ENCODE data around the gene ECHS1. TPM values are rescaled to one million over a fixed set of nuclear protein-coding genes. Genes with fewer than 3 reads are reported as not detected.

The ECHS1 gene
- polyA plus RNA-seq, 1 of the 3 experiments (the other 2 are of a cell fraction), result 97.8 TPM

DNA sequence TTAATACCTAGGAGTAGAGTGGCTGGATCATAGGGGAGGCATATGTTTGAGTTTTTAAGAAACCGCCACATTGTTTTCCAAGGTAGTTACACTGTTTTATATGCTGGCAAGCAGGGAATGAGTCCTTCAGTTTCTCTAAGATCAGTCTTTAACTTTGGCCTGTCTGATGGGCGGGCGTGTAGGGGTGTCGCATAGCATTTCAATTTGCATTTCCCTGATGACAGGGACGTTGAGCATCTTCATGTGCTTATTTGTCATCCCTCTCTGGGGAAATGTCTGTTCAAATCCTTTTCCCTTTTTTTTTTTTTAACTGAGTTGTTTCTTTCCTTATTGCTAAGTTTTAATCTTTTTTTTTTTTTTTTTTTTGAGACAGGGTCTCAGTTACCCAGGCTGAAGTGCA lies 30.6 kb upstream of the ECHS1 start:
- TF ChIP-seq EP300 (IDR thresholded peaks at IDR 0.05; ENCODE audit: borderline replicate concordance in 1 of 2, low read depth in 1 of 2, low read length in 1 of 2), result no peak
- no peak for TF ChIP-seq CHD2 (IDR thresholded peaks at IDR 0.05; ENCODE audit: low read length, partially characterized antibody)
- TF ChIP-seq, protein P1, sequence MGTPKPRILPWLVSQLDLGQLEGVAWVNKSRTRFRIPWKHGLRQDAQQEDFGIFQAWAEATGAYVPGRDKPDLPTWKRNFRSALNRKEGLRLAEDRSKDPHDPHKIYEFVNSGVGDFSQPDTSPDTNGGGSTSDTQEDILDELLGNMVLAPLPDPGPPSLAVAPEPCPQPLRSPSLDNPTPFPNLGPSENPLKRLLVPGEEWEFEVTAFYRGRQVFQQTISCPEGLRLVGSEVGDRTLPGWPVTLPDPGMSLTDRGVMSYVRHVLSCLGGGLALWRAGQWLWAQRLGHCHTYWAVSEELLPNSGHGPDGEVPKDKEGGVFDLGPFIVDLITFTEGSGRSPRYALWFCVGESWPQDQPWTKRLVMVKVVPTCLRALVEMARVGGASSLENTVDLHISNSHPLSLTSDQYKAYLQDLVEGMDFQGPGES (IDR thresholded peaks at IDR 0.05; ENCODE audit: low read depth, low read length), result no peak
- no peak for TF ChIP-seq PBX3 (IDR thresholded peaks at IDR 0.05)
- TF ChIP-seq RXRA (IDR thresholded peaks at IDR 0.05; ENCODE audit: borderline replicate concordance, low read depth), result no peak
- TF ChIP-seq YY1 (IDR thresholded peaks at IDR 0.05; ENCODE audit: low read depth), result no peak
- WGBS (ENCODE audit: low lambda C conversion rate), result 91% methylated on average over 5 of the region's 5 CpGs
- ChIA-PET POLR2A (no interaction called here), CTCF (no interaction called here)
- no peak overlapping the region for H2AFZ ChIP-seq (ENCODE audit: low read depth)
- peaks cover 13% of the 10 kb centered on the region; the same call in 1 of the 2 replicates for H4K20me1 ChIP-seq (ENCODE audit: insufficient read depth)
- H3K79me2 ChIP-seq (ENCODE audit: insufficient read depth), result peaks cover 48% of the 10 kb centered on the region
- no peak overlapping the region for H3K4me3 ChIP-seq (ENCODE audit: low read depth in 2 of 2, low read length in 1 of 2)
- H3K9me2 ChIP-seq, result no peaks in the 10 kb centered on the region
- peaks cover 36 to 56% of the 10 kb centered on the region in 2 experiments for H3K36me3 ChIP-seq (replicated peaks in 1 of 2; ENCODE audit: control insufficient read depth in 1 of 2, insufficient read depth in 2 of 2, low read length in 1 of 2)
- peaks cover 18% of the 10 kb centered on the region for H3F3A ChIP-seq (replicated peaks; ENCODE audit: insufficient read depth)
- no peaks in the 10 kb centered on the region for H3K9me3 ChIP-seq
- DNase-seq, result no peak
- H3K4me2 ChIP-seq, result no peak overlapping the region
- no peak overlapping the region for H3K9ac ChIP-seq
- H3K27ac ChIP-seq (ENCODE audit: low read depth in 2 of 2, low read length in 1 of 2), result no peak overlapping the region
- no peaks in the 10 kb centered on the region for H3K27me3 ChIP-seq (ENCODE audit: insufficient read depth)
- peaks cover 0 to 12% of the 10 kb centered on the region in 2 experiments; a peak in 3 of 4 replicates for H3K4me1 ChIP-seq (ENCODE audit: control insufficient read depth in 1 of 2, insufficient read depth in 2 of 2, low read depth in 1 of 2, low read length in 1 of 2)

DNA sequence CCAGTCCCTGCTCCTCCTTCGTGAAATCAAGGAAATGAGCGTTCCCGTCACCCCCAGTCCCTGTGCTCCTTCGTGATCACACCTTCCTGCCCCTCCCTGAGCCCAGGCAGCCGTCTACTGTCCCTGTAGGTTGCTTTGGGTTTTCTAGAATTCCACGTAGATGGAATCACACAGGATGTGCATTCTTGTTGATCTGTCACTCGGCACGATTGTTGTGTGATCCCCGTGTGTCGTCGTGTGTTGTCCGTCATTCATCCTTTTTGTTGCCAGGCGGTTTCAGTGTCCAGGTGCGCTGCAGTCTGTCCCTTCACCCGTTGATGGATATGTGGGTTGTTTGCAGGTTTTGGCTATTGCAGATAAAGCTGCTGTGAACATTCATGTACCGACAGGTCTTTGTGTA lies 30.2 kb upstream of the ECHS1 start:
- H2AFZ ChIP-seq (ENCODE audit: low read depth), result no peak overlapping the region
- 87% methylated on average over 16 of the region's 16 CpGs for WGBS (ENCODE audit: low lambda C conversion rate)
- peaks cover 18% of the 10 kb centered on the region for H3F3A ChIP-seq (replicated peaks; ENCODE audit: insufficient read depth)
- H3K4me2 ChIP-seq, result no peak overlapping the region
- no peak for TF ChIP-seq GATA2 (CRISPR knock-in tag; IDR thresholded peaks at IDR 0.05)
- TF ChIP-seq TCF12 (IDR thresholded peaks at IDR 0.05), result no peak
- no peak for TF ChIP-seq SIN3A (IDR thresholded peaks at IDR 0.05; ENCODE audit: borderline replicate concordance, low read depth, low read length)
- no peak for TF ChIP-seq USF2 (IDR thresholded peaks at IDR 0.05; ENCODE audit: borderline replicate concordance, low read depth, low read length)
- no peak for TF ChIP-seq ELF1 (IDR thresholded peaks at IDR 0.05)
- TF ChIP-seq, protein P2, sequence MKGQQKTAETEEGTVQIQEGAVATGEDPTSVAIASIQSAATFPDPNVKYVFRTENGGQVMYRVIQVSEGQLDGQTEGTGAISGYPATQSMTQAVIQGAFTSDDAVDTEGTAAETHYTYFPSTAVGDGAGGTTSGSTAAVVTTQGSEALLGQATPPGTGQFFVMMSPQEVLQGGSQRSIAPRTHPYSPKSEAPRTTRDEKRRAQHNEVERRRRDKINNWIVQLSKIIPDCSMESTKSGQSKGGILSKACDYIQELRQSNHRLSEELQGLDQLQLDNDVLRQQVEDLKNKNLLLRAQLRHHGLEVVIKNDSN (IDR thresholded peaks at IDR 0.05; ENCODE audit: borderline replicate concordance, low read depth), result no peak
- TF ChIP-seq FOXJ3 (CRISPR knock-in tag; IDR thresholded peaks at IDR 0.05), result no peak
- no peak for TF ChIP-seq TEAD4 (IDR thresholded peaks at IDR 0.05; ENCODE audit: borderline replicate concordance, insufficient read depth)
- no peak for TF ChIP-seq CHD2 (IDR thresholded peaks at IDR 0.05; ENCODE audit: low read length, partially characterized antibody)
- TF ChIP-seq, protein P1 (IDR thresholded peaks at IDR 0.05; ENCODE audit: low read depth, low read length), result no peak
- TF ChIP-seq YY1 (IDR thresholded peaks at IDR 0.05; ENCODE audit: low read depth), result no peak
- H4K20me1 ChIP-seq (ENCODE audit: insufficient read depth), result peaks cover 13% of the 10 kb centered on the region; the same call in 1 of the 2 replicates
- POLR2A ChIA-PET, result no interaction called here
- DNase-seq, result no peak
- H3K9me3 ChIP-seq, result no peaks in the 10 kb centered on the region
- H3K4me1 ChIP-seq (ENCODE audit: control insufficient read depth in 1 of 2, insufficient read depth in 2 of 2, low read depth in 1 of 2, low read length in 1 of 2), result peaks cover 0 to 12% of the 10 kb centered on the region in 2 experiments; a peak in 3 of 4 replicates
- no peaks in the 10 kb centered on the region for H3K9me2 ChIP-seq
- H3K79me2 ChIP-seq (ENCODE audit: insufficient read depth), result peaks cover 48% of the 10 kb centered on the region
- no peak overlapping the region for H3K4me3 ChIP-seq (ENCODE audit: low read depth in 2 of 2, low read length in 1 of 2)
- CTCF ChIA-PET, result no interaction called here
- no peaks in the 10 kb centered on the region for H3K27me3 ChIP-seq (ENCODE audit: insufficient read depth)
- peaks cover 33 to 56% of the 10 kb centered on the region in 2 experiments for H3K36me3 ChIP-seq (replicated peaks in 1 of 2; ENCODE audit: control insufficient read depth in 1 of 2, insufficient read depth in 2 of 2, low read length in 1 of 2)
- H3K9ac ChIP-seq, result no peak overlapping the region
- no peak overlapping the region for H3K27ac ChIP-seq (ENCODE audit: low read depth in 2 of 2, low read length in 1 of 2)
